ENCODE data around the gene UPF1.

UPF1 gene

DNA sequence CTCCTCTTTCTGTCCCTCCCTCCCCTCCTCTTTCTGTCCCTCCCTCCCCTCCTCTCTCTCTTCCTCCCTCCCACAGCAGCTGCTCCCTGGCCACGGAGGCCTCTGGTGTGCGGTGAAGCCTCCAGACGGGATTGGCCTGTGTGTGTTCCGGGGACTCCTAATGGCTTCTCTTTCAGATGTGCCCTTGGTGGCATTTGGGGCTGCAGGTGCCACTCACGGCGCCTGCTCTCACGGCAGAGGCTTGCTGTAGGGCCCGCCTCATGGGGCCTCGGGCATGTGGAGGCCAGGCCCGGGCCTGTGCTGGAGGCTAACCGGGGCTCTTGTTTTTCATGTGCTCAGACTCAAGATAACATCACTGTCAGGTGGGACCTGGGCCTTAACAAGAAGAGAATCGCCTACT is 20.9 kb downstream of the UPF1 start:
- DNase-seq (ENCODE audit: low read depth in 1 of 2, low spot score in 1 of 2): no peak
- H3K27me3 ChIP-seq (ENCODE audit: insufficient read depth, poor library complexity, severe bottlenecking): no peaks in the 10 kb centered on the region
- H3K4me3 ChIP-seq (replicated peaks; ENCODE audit: insufficient read depth, low read length): no peak overlapping the region
- no peak overlapping the region for H3K27ac ChIP-seq (replicated peaks)
- no peak for TF ChIP-seq POLR2AphosphoS5 (IDR thresholded peaks at IDR 0.05; ENCODE audit: low read depth)
- no peak for TF ChIP-seq SPI1 (IDR thresholded peaks at IDR 0.05; ENCODE audit: borderline replicate concordance, low read depth)
- TF ChIP-seq, protein P1, sequence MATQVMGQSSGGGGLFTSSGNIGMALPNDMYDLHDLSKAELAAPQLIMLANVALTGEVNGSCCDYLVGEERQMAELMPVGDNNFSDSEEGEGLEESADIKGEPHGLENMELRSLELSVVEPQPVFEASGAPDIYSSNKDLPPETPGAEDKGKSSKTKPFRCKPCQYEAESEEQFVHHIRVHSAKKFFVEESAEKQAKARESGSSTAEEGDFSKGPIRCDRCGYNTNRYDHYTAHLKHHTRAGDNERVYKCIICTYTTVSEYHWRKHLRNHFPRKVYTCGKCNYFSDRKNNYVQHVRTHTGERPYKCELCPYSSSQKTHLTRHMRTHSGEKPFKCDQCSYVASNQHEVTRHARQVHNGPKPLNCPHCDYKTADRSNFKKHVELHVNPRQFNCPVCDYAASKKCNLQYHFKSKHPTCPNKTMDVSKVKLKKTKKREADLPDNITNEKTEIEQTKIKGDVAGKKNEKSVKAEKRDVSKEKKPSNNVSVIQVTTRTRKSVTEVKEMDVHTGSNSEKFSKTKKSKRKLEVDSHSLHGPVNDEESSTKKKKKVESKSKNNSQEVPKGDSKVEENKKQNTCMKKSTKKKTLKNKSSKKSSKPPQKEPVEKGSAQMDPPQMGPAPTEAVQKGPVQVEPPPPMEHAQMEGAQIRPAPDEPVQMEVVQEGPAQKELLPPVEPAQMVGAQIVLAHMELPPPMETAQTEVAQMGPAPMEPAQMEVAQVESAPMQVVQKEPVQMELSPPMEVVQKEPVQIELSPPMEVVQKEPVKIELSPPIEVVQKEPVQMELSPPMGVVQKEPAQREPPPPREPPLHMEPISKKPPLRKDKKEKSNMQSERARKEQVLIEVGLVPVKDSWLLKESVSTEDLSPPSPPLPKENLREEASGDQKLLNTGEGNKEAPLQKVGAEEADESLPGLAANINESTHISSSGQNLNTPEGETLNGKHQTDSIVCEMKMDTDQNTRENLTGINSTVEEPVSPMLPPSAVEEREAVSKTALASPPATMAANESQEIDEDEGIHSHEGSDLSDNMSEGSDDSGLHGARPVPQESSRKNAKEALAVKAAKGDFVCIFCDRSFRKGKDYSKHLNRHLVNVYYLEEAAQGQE (IDR thresholded peaks at IDR 0.05; ENCODE audit: insufficient replicate concordance, low read depth): no peak

DNA sequence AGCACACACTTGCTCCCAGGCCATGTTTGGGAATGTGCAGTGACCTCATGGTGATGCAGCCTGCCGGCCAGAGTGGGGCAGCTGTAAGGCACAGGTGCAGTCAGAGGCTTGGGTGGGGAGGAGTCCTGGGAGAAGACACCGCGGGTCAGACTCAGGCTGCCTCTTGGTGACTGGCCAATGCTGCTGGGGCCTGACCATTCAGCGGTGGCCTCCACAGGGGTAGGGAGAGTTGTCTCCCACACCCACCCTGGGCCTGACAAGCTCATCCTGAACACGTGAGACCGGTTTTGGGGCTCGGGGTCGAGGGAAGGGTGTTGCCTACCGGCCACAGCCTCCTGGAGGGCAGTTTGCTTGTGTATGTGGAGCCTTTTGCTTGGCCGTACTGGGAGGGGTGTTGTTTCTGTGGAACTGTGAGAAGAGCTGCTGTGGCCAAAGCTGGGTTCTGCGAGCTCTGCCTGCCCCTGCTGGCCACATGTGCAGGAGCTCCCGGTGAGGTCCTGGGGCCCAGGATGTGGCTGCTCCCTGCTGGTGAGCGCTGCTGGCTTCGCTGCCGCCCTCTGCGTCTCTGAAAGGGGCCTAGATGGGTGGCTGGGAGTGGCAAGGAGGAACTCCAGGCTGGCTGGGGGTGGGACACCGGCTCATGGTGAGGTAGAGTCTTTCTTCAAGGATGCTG is 22.1 kb downstream of the UPF1 start:
- Histone ChIP-seq H3K4me3 (replicated peaks; ENCODE audit: insufficient read depth, low read length) (no peak overlapping the region), H3K27ac (replicated peaks) (no peak overlapping the region), H3K27me3 (ENCODE audit: insufficient read depth, poor library complexity, severe bottlenecking) (no peaks in the 10 kb centered on the region)
- TF ChIP-seq, protein P1 (IDR thresholded peaks at IDR 0.05; ENCODE audit: insufficient replicate concordance, low read depth): no peak
- TF ChIP-seq, protein P2, sequence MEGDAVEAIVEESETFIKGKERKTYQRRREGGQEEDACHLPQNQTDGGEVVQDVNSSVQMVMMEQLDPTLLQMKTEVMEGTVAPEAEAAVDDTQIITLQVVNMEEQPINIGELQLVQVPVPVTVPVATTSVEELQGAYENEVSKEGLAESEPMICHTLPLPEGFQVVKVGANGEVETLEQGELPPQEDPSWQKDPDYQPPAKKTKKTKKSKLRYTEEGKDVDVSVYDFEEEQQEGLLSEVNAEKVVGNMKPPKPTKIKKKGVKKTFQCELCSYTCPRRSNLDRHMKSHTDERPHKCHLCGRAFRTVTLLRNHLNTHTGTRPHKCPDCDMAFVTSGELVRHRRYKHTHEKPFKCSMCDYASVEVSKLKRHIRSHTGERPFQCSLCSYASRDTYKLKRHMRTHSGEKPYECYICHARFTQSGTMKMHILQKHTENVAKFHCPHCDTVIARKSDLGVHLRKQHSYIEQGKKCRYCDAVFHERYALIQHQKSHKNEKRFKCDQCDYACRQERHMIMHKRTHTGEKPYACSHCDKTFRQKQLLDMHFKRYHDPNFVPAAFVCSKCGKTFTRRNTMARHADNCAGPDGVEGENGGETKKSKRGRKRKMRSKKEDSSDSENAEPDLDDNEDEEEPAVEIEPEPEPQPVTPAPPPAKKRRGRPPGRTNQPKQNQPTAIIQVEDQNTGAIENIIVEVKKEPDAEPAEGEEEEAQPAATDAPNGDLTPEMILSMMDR (IDR thresholded peaks at IDR 0.05; ENCODE audit: insufficient read depth, low read length): no peak
- TF ChIP-seq POLR2AphosphoS5 (IDR thresholded peaks at IDR 0.05; ENCODE audit: low read depth) (no peak), SPI1 (IDR thresholded peaks at IDR 0.05; ENCODE audit: borderline replicate concordance, low read depth) (no peak), GABPA (IDR thresholded peaks at IDR 0.05; ENCODE audit: low read depth) (no peak)
- no peak for DNase-seq (ENCODE audit: low read depth in 1 of 2, low spot score in 1 of 2)

DNA sequence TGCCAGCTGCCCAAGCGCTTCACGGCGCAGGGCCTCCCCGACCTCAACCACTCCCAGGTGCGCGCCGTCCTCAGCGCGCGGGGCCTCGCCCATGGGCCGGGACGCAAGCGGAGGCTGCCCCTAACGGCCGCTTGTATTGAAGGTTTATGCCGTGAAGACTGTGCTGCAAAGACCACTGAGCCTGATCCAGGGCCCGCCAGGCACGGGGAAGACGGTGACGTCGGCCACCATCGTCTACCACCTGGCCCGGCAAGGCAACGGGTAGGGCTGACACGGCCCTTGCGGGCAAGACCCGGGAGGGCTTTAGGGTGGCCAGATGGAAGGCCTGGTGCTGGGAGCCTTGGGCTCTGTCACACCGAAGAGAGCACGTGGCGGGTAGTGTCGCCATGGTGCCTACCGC is 23.2 kb downstream of the UPF1 start:
- no peaks in the 10 kb centered on the region for H3K27me3 ChIP-seq (ENCODE audit: insufficient read depth, poor library complexity, severe bottlenecking)
- H3K27ac ChIP-seq (replicated peaks): no peak overlapping the region
- no peak for DNase-seq (ENCODE audit: low read depth in 1 of 2, low spot score in 1 of 2)
- TF ChIP-seq, protein P2 (IDR thresholded peaks at IDR 0.05; ENCODE audit: insufficient read depth, low read length): no peak
- TF ChIP-seq SPI1 (IDR thresholded peaks at IDR 0.05; ENCODE audit: borderline replicate concordance, low read depth): no peak
- no peak for TF ChIP-seq GABPA (IDR thresholded peaks at IDR 0.05; ENCODE audit: low read depth)
- TF ChIP-seq, protein P1 (IDR thresholded peaks at IDR 0.05; ENCODE audit: insufficient replicate concordance, low read depth): no peak
- TF ChIP-seq POLR2AphosphoS5 (IDR thresholded peaks at IDR 0.05; ENCODE audit: low read depth): no peak; the same call in 1 of the 2 replicates
- H3K4me3 ChIP-seq (replicated peaks; ENCODE audit: insufficient read depth, low read length): no peak overlapping the region

All from HL-60 (cell line).